Measurements from ENCODE around the gene GNAI2.

GNAI2 gene

GRCh38 chr3:50205413-50206276 is 30.4 kb upstream of the GNAI2 start:
- H3K36me3 ChIP-seq (ENCODE audit: insufficient read depth, low read length) = no peaks in the 10 kb centered on the region
- TF ChIP-seq CTCF (conservative IDR thresholded peaks at IDR 0.05; ENCODE audit: low read length) (no peak), EZH2phosphoT487 (IDR thresholded peaks at IDR 0.05; ENCODE audit: borderline replicate concordance) (no peak)
- H3K27me3 ChIP-seq (ENCODE audit: insufficient read depth, low read length, poor library complexity, severe bottlenecking) = no peaks in the 10 kb centered on the region
- H3K79me2 ChIP-seq (ENCODE audit: insufficient read depth, low read length) = no peaks in the 10 kb centered on the region
- H3K9ac ChIP-seq (ENCODE audit: low read depth, low read length, poor library complexity, severe bottlenecking) = no peak overlapping the region
- no peaks in the 10 kb centered on the region for H4K20me1 ChIP-seq (ENCODE audit: insufficient read depth, low read length, poor library complexity, severe bottlenecking)
- H3F3A ChIP-seq (ENCODE audit: low read depth) = no peaks in the 10 kb centered on the region
- H3K4me2 ChIP-seq (ENCODE audit: low read depth, low read length, poor library complexity, severe bottlenecking) = peak overlapping the region; percentile 65
- no peaks in the 10 kb centered on the region for H3K9me2 ChIP-seq (replicated peaks; ENCODE audit: low read depth, low read length)
- peak overlapping the region; percentile 55 for H3K4me3 ChIP-seq (ENCODE audit: low read length, poor library complexity, severe bottlenecking)
- H3K9me3 ChIP-seq (ENCODE audit: insufficient read depth, low read depth, low read length) = no peaks in the 10 kb centered on the region
- no peaks in the 10 kb centered on the region for H3K4me1 ChIP-seq (ENCODE audit: insufficient read depth, low read length, poor library complexity, severe bottlenecking)
- H2AFZ ChIP-seq (ENCODE audit: low read length) = peak overlapping the region; percentile 67; the same call in 1 of the 2 replicates

DNA sequence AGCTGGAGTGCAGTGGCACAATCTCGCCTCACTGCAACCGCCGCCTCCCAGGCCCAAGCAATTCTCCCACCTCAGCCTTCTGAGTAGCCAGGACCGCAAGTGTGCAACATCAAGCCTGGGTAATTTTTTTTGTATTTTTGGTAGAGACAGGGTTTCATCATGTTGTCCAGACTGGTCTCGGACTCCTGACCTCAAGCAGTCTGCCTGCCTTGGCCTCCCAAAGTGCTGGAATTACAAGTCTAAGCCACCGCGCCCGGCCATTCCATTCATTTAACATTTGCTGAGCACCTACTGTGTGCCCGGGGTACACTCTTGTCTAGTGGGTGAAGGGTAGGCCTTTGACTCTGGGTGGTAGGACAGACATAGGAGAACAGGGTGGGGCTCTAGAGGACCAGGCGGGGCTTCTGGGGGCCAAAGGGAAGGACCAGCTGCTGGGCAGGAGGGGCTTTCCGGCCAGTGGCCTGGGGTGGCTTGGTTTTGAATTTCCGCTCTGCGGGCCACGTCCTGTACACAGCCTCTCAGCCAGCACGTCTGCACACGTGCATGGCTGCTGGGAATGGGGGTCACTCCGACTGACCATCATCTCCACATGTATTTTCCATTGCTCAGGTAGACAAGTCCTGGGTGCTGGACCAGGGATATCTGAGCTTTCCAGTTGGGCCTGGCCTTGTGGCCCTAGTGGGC is 28.5 kb upstream of the GNAI2 start:
- Histone ChIP-seq H4K20me1 (ENCODE audit: insufficient read depth, low read length, poor library complexity, severe bottlenecking) (no peaks in the 10 kb centered on the region), H3K9me2 (replicated peaks; ENCODE audit: low read depth, low read length) (no peaks in the 10 kb centered on the region), H3K79me2 (ENCODE audit: insufficient read depth, low read length) (no peaks in the 10 kb centered on the region), H3K36me3 (ENCODE audit: insufficient read depth, low read length) (no peaks in the 10 kb centered on the region), H3K9ac (ENCODE audit: low read depth, low read length, poor library complexity, severe bottlenecking) (no peak overlapping the region), H3K4me2 (ENCODE audit: low read depth, low read length, poor library complexity, severe bottlenecking) (no peak overlapping the region), H3K4me1 (ENCODE audit: insufficient read depth, low read length, poor library complexity, severe bottlenecking) (no peaks in the 10 kb centered on the region), H2AFZ (ENCODE audit: low read length) (no peak overlapping the region), H3K4me3 (ENCODE audit: low read length, poor library complexity, severe bottlenecking) (no peak overlapping the region), H3K27me3 (ENCODE audit: insufficient read depth, low read length, poor library complexity, severe bottlenecking) (no peaks in the 10 kb centered on the region), H3F3A (ENCODE audit: low read depth) (no peaks in the 10 kb centered on the region), H3K9me3 (ENCODE audit: insufficient read depth, low read depth, low read length) (no peaks in the 10 kb centered on the region)
- no peak for TF ChIP-seq CTCF (conservative IDR thresholded peaks at IDR 0.05; ENCODE audit: low read length)
- TF ChIP-seq EZH2phosphoT487 (IDR thresholded peaks at IDR 0.05; ENCODE audit: borderline replicate concordance) = no peak

DNA sequence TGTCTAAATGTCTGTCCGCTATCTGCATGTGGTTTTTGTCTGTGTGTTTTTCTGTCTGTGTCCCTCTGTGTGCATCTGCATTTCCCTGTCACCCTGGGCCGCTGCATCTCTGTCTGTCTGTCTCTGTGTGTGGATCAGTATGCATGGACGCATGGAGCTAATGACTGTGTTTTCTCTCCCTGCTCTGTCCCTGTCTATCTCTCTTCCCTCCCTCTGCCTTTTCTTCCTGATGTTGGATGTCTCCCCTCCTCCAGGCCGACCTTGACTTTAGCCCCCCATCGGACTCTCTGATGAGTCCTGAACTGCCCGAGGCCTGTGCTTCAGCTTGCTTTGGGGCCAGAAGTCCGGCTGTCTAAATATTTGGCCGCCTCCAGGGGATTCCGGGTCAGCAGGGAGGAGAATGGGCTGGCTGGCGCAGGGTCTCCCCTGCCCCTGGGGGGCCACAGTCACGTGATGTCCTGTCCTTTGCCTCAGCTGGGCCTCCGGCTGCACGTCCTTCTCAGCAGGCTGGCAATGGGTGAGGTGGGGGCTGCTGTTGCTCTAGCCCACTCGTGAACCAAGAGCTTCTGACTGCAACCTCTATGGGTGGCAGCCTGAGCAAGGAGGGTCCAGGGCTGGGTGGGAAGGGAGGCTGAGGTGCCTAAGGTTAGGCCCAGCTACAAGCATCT is 27.2 kb upstream of the GNAI2 start:
- Histone ChIP-seq H2AFZ (ENCODE audit: low read length) (no peak overlapping the region), H4K20me1 (ENCODE audit: insufficient read depth, low read length, poor library complexity, severe bottlenecking) (no peaks in the 10 kb centered on the region), H3F3A (ENCODE audit: low read depth) (no peaks in the 10 kb centered on the region), H3K27me3 (ENCODE audit: insufficient read depth, low read length, poor library complexity, severe bottlenecking) (no peaks in the 10 kb centered on the region), H3K36me3 (ENCODE audit: insufficient read depth, low read length) (no peaks in the 10 kb centered on the region), H3K4me1 (ENCODE audit: insufficient read depth, low read length, poor library complexity, severe bottlenecking) (no peaks in the 10 kb centered on the region), H3K4me2 (ENCODE audit: low read depth, low read length, poor library complexity, severe bottlenecking) (no peak overlapping the region), H3K4me3 (ENCODE audit: low read length, poor library complexity, severe bottlenecking) (no peak overlapping the region), H3K79me2 (ENCODE audit: insufficient read depth, low read length) (no peaks in the 10 kb centered on the region), H3K9me2 (replicated peaks; ENCODE audit: low read depth, low read length) (no peaks in the 10 kb centered on the region), H3K9ac (ENCODE audit: low read depth, low read length, poor library complexity, severe bottlenecking) (no peak overlapping the region), H3K9me3 (ENCODE audit: insufficient read depth, low read depth, low read length) (no peaks in the 10 kb centered on the region)
- TF ChIP-seq EZH2phosphoT487 (IDR thresholded peaks at IDR 0.05; ENCODE audit: borderline replicate concordance) (no peak), CTCF (conservative IDR thresholded peaks at IDR 0.05; ENCODE audit: low read length) (no peak)
